CD4-positive, alpha-beta T cell treated with Interleukin-6 for 4 hours (primary cell): ENCODE results near the gene CLCN2.

Experiments
- DNase-seq: peaks from one replicate; pipeline ENCODE4 v3.0.0-alpha.2; 2020; ENCODE audit warnings: mixed read lengths

Gene CLCN2

DNA sequence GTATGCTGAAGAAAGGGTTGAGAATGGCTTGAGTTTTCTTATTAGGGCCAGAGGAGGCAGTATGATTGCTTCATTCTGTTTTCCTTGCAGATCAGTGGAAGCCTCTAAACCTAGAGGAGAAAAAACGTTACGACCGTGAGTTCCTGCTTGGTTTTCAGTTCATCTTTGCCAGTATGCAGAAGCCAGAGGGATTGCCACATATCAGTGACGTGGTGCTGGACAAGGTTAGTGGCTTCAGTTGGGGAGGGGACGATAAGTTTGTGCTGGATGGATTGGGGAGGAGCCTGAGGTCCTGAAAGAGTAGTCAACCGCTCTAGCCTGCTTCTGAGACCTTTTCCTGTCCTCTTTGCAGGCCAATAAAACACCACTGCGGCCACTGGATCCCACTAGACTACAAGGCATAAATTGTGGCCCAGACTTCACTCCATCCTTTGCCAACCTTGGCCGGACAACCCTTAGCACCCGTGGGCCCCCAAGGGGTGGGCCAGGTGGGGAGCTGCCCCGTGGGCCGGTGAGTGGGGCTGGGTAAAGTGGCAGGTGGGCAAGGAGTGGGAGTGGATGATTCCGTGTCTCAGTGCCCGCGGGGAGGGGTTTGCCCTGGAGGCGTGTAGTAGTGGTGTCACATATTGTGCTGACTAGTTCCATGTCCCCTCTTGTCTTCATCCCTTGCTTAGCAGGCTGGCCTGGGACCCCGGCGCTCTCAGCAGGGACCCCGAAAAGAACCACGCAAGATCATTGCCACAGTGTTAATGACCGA lies 38.5 kb downstream of the CLCN2 start:
- no peak for DNase-seq

DNA sequence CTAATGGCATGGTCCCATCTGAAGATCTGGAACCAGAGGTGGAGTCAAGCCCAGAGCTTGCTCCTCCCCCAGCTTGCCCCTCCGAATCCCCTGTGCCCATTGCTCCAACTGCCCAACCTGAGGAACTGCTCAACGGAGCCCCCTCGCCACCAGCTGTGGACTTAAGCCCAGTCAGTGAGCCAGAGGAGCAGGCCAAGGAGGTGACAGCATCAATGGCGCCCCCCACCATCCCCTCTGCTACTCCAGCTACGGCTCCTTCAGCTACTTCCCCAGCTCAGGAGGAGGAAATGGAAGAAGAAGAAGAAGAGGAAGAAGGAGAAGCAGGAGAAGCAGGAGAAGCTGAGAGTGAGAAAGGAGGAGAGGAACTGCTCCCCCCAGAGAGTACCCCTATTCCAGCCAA lies 39.7 kb downstream of the CLCN2 start:
- DNase-seq = no peak

DNA sequence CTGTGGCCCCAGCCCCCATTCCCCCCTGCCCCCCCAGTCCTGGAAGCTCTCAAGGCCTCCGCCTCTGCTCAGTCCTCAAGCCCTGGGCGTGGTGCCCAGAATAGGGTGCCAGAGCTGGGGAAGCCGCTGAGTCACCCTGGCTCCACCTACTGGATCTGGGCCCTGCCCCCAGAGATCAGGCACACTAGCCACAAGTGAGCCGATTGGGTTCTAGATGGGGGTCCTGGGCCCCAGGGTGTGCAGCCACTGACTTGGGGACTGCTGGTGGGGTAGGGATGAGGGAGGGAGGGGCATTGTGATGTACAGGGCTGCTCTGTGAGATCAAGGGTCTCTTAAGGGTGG lies 41.3 kb downstream of the CLCN2 start:
- DNase-seq = peak; percentile 59

DNA sequence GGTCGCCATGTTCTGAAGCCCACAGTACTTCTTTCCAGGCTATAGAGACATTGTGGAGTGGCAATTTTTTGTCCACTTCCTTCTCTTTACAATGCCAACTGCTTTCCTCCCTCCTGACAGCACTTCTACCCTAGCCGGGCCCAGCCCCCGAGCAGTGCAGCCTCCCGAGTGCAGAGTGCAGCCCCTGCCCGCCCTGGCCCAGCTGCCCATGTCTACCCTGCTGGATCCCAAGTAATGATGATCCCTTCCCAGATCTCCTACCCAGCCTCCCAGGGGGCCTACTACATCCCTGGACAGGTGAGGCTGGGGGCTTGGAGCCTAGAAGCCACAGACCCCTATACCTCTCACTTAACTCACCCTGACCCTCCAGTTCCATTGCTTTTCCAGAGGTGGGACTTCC lies 44.2 kb downstream of the CLCN2 start:
- DNase-seq = no peak

DNA sequence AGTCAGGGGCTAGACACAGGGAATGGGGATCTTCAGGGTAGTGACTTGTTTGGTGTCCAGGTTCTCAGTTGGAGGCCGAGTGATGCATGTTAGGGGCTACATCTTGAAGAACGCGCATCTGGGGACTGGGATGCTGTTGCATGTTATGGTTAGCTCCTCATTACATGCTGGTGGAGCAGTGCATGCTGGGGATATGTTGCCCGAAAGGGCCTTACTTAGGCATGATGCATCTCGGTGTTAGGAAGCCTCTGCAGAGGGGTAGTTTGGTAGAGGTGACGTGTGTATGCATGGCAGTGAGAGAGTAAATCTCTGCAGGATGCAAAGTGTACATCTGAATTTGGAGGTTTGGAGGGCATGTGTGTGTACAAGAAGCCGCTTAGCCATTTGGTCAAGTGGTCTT lies 44.6 kb downstream of the CLCN2 start:
- no peak for DNase-seq

DNA sequence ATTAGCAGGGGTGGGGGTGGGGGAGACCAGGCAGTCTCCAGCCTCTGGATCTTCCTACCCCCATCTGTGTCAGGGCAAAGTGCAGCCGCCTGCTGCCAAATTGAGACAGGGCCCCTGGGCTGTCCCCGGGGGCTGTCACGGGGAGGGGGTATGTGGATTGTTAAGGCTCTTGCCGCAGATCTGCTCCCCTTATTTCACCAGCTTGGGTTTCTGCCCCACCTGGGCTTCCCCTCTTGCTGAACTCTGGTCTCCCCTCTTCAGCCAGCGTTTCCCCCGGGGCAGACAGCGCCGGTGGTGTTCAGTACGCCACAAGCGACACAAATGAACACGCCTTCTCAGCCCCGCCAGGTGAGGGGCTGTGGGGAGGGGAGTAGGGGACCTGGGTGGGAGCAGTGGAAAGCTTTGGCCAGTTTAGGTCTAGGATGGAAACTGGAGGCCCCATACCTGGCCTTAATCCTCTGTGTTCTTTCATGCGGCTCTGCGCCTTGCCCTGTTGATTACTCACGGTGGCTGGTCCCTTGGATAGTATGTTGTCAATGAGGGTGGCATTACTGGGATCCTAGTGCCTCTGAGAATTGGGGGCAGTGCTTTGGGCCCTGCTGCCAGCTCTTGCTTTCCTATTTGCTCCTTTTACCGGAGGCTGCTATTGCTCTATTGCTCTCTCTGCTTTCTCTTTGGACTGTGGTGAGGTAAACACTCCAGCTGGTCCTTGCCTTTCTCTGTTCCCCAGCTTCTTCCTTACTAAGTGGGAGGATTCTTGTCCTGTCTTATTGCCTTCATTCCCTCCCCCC lies 45.3 kb downstream of the CLCN2 start:
- DNase-seq = no peak

DNA sequence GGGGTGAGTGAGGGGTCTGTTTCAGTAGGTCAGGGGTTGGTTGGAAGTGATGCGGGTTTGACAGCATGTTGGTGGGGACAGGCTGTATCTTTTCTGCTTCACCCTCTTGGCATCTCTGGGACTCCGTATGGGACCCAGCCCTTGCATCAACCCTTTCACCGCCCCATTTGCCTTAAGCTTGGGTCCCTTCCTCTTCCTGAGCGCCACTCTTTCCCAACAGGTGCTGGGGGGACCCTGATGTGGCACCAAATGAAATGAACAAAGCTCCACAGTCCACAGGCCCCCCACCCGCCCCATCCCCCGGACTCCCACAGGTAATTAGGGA lies 45.9 kb downstream of the CLCN2 start:
- DNase-seq = no peak

DNA sequence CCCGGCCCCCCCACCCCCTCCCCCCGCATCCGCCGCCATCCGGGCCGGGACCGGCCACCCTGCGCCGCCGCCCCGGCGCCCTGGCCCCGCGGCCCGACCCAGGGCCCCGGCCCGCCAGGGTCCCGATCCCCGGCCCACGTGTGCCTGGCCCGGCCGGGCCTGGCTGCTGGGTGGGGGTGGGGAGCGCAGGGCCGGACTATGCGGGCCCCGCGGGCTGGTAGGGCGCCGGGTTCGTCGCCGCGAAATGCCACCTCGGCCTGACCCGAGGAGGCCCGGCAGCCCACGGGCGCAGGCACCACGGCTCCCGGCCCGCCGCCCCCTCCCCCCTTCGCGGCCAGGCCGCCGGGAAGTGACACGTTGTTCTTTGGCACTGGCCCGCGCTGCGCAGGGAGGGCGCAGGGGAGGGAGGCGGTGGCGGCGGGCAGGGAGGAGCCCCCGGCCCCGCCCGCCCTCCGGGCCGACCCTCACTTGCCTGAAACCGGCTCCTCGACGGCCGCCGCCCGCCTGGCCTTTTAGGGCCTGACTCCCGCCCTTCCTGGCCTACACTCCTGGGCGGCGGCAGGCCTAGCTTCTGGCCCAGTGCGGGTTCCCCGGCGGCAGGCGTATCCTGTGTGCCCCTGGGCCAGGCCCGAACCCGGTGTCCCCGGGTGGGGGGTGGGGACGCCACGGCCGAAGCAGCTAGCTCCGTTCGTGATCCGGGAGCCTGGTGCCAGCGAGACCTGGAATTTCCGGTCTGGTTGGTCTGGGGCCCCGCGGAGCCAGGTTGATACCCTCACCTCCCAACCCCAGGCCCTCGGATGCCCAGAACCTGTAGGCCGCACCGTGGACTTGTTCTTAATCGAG lies 46.5 kb downstream of the CLCN2 start:
- DNase-seq = peak; percentile 76

DNA sequence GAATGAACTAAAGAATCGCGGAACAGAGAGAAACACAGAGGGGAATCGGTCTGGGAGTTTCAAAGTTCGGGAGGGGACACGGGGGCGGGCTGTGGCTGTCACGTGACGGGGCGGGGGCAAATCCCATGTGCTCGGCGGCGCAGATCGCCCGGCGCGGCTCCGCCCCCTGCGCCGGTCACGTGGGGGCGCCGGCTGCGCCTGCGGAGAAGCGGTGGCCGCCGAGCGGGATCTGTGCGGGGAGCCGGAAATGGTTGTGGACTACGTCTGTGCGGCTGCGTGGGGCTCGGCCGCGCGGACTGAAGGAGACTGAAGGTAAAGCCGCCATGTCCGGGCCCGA lies 47.1 kb downstream of the CLCN2 start, which contains the start of gene EIF4G1:
TSS of gene EIF4G1 (plus strand) at position 244 of the 337 bp plus-strand sequence. CDS start 1,191 bp downstream, outside the sequence.
- DNase-seq = peak; percentile 96

DNA sequence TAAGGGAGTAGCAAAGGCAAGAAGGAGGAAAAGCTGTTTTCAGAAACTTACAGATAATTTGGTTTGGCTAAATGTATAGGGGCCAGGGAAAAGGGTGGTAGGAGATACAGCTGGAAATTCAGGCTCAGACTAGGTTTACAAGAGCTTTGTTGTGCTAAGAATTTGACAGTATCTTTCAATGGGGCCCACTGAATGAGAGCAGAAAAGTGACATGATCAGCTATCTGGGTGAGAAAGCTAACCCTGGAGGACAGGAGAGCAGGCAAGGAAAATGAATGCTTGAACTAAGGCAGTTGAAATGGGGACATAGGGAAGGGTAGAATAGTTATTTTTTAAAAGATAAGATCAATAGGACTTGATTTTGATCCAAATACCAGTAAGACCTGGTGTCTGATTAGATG lies 49.8 kb downstream of the CLCN2 start:
- DNase-seq = no peak

DNA sequence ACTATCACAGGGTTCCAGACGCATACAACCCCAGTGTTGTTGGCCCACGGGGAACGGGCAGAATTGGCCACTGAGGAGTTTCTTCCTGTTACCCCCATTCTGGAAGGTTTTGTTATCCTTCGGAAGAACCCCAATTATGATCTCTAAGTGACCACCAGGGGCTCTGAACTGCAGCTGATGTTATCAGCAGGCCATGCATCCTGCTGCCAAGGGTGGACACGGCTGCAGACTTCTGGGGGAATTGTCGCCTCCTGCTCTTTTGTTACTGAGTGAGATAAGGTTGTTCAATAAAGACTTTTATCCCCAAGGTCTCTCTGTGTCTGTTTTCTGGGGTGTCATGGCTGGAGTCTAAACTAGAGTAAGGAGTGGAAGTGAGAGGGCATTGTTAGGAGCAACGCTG lies 52.7 kb downstream of the CLCN2 start:
- DNase-seq = no peak

DNA sequence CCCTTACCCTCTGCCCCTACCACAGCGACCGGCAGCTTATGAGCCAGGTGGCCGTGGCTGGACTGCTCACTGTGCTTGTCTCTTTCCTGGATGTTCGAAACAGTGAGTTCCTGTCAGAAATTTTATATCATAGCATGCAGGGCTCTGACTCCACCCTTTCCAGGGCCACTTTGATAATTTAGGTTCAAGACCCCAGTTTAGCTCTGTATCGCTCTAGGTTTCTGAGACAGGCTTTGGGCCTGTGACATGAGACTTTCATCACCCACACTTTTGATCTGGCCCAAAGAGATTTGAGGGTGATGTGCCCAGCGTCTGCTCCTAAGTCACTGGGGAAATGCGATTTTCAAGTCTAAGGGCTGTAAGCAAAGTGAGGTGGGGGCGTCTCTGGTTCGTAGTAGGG lies 53.5 kb downstream of the CLCN2 start:
- no peak for DNase-seq

DNA sequence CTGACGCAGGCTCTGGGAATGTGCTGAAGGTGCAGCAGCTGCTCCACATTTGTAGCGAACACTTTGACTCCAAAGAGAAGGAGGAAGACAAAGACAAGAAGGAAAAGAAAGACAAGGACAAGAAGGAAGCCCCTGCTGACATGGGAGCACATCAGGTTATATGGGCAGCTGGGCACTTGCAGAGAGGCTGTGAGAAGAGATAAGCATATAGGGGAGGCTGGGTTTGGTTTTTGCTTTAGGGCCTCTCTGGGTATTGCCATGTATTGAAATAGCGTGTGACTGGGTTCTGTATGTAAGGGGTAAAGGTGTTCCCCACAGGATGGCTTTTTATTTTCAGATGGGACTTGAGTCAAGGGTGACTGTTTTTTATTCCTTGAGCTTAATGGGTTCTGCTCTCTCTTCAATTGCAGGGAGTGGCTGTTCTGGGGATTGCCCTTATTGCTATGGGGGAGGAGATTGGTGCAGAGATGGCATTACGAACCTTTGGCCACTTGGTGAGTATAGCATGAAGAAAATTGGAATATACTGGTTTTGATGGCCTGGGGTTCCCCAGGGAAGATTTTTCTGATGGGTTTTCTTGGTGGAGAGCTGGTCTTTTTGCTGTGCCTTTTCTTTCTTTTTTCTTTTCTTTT lies 54.9 kb downstream of the CLCN2 start:
- no peak for DNase-seq

DNA sequence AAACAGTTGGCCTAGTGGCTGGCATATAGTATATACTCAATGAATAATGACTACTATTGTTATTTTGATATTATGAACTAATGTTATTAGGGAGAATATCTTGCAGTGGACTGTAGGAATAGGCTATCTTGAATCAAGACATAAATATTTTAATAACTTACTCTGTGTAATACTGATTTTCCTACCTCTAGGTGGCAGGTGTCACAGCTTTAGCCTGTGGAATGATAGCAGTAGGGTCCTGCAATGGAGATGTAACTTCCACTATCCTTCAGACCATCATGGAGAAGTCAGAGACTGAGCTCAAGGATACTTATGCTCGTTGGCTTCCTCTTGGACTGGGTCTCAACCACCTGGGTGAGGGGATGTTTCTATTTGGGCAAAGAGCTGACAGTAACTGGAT lies 55.8 kb downstream of the CLCN2 start:
- DNase-seq = no peak

DNA sequence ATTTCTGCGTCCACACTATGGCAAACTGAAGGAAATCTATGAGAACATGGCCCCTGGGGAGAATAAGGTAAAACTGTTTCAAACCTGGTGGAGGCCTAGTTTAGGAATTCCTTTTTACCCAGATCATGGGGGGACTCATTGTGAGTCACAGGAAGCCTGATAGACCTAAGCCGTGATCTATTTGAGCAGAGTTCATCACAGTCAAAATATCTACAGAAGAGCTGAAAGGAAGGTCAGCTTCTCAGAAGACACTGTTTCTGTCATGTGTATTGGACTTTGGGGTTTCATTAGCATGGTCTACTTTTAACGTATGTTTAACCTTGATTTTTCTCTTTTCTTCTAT lies 61.1 kb downstream of the CLCN2 start:
- no peak for DNase-seq

DNA sequence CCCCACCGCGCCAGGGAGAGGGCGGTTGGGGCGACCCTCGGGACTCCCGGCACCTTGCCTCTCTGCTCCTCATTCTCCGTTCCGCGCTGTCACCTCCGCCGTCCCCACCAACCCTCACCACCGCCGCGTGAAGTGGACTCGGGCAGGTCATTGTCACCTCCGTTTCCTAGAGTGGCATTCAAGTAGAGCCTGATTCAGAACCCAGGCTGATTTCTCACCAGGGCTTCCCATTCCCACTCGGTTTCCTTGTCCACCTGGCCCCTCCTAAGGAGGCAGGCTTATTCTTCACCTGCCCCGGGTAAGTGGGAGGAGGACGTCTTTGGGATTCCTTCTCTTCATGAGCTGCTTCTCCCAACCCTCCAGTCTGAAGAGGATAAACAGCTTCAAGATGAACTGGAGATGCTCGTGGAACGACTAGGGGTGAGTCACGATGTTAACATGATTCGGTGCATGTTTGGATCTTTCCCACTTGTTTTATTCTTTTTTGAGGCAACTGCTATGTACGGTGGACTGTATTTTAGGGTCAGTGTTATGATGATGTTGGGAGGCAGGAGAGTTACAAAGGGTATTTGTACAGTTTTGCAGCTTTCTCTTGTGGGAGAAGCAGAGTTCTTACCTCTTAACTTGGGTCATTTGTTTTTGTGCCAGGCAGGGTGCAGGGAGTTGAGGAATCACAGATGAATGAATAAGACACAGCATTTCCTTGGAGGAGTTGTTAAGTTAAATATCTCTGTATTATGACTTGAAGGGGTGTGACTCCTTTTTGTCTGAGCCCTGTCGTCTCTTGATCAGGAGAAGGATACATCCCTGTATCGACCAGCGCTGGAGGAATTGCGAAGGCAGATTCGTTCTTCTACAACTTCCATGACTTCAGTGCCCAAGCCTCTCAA lies 61.7 kb downstream of the CLCN2 start:
- DNase-seq = no peak

DNA sequence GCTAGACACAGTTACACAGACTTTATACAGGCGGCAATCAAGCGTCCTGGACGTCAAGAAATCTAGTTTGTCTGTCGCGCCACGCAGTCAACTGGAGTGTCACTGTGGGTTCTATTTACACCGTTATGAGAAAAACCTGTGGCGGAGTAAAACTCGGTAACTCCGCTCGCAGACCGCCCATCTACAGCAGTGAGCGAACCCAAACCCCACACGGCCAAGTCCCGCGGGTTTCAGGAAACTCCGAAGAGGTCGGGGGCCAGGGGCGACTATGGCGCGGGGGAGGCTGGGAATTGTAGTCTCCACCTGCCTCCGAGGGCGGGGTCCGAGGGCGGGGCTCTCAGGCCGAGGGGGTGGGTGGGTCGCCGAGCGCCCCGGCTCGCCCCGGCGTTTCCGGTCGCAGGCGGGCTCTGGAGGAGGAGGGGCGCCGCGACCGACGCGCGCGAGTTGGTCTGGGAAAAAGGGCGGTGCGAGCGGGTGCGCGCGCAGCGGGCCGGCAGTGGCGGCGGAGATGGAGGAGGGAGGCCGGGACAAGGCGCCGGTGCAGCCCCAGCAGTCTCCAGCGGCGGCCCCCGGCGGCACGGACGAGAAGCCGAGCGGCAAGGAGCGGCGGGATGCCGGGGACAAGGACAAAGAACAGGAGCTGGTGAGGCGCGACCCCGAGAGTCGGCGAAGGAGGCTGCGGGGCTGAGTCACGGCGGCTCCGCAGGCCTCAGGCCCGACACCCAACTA lies 62.5 kb downstream of the CLCN2 start, which contains the start of gene PSMD2:
TSS of gene PSMD2 (plus strand) at position 483 of the 729 bp plus-strand sequence. CDS start at position 509, 26 bp downstream.
- DNase-seq = peak; percentile 99

DNA sequence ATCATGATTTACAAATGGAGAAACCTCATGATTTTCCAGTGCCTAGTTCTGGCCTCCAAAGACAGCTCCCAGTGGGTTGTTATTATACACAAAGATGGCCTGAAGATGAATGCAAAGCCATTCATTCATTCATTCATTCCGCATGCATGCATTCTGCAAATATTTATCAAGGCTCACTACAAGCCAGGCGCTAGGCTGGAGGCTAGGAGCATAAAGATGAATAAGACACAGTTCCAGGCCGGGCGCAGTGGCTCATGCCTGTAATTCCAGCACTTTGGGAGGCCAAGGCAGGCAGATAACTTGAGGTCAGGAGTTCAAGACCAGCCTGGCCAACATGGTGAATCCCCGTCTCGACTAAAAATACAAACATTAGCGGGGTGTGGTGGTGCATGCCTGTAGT lies 64.8 kb downstream of the CLCN2 start:
- DNase-seq = no peak
